Smooth muscle cell (in vitro differentiated cells): ENCODE measurements around the gene TMEM52. TPM values are rescaled to one million over a fixed set of nuclear protein-coding genes. Genes with fewer than 3 reads are reported as not detected.

Source experiments
- DNase-seq: peaks from one replicate; lab custom pipeline; 2025; ENCODE audit not compliant: unreplicated experiment; lab: John Stamatoyannopoulos, UW
- H2AFZ ChIP-seq: fragments of 200-600 bp; sonication (generic); 2 replicates; pipeline ENCODE4 v1.6.0; 2016; ENCODE audit warnings: antibody characterized with exemption, low read depth, mild to moderate bottlenecking
- H3F3A ChIP-seq: fragments of 200-600 bp; sonication (generic); 2 replicates; pipeline ENCODE4 v1.6.0; 2017; ENCODE audit warnings: antibody characterized with exemption, low read depth
- H3K27ac ChIP-seq: fragments of 200-600 bp; sonication (generic); 2 replicates; pipeline ENCODE4 v1.5.1; 2016; ENCODE audit warnings: low read depth, mild to moderate bottlenecking
- H3K27me3 ChIP-seq: fragments of 200-600 bp; sonication (generic); 2 replicates; pipeline ENCODE4 v1.6.1; 2016; ENCODE audit warnings: low read depth, mild to moderate bottlenecking
- H3K36me3 ChIP-seq: fragments of 200-600 bp; sonication (generic); 2 replicates; pipeline ENCODE4 v1.5.1; 2016; ENCODE audit warnings: low read depth
- H3K4me1 ChIP-seq: fragments of 200-600 bp; sonication (generic); 2 replicates; pipeline ENCODE4 v1.5.1; 2016; ENCODE audit warnings: low read depth
- H3K4me2 ChIP-seq: fragments of 200-600 bp; sonication (generic); 2 replicates; pipeline ENCODE4 v1.6.0; 2016; ENCODE audit warnings: mild to moderate bottlenecking
- H3K4me3 ChIP-seq: fragments of 200-600 bp; sonication (generic); 2 replicates; pipeline ENCODE4 v1.5.1; 2016; ENCODE audit warnings: mild to moderate bottlenecking
- H3K79me2 ChIP-seq: fragments of 200-600 bp; sonication (generic); 2 replicates; pipeline ENCODE4 v1.6.0; 2016; ENCODE audit warnings: low read depth, mild to moderate bottlenecking
- H3K9ac ChIP-seq: fragments of 200-600 bp; sonication (generic); 2 replicates; pipeline ENCODE4 v1.6.0; 2016; ENCODE audit warnings: low read depth
- H3K9me3 ChIP-seq: fragments of 200-600 bp; sonication (generic); replicated peaks from 2 replicates; pipeline ENCODE4 v1.5.1; 2016; ENCODE audit warnings: low read depth
- H4K20me1 ChIP-seq: fragments of 200-600 bp; sonication (generic); 2 replicates; pipeline ENCODE4 v1.6.0; 2016; ENCODE audit warnings: low read depth
- WGBS: methylation state at CpG from one replicate; pipeline ENCODE4 v1.1.7; 2016; ENCODE audit warnings: low lambda C conversion rate; 5-methylcytosine and 5-hydroxymethylcytosine counted together
- polyA plus RNA-seq: library from polyadenylated mRNA; unstranded; fragments of >200 nt; fragmentation: Nextera tagmentation; extraction: Ambion mirVana; gene quantifications from 2 replicates; pipeline ENCODE4 v1.2.1, GENCODE V29; 2016
- total RNA-seq: library from RNA; depleted of rRNA; stranded (reverse); fragments of >200 nt; gene quantifications from 2 replicates; pipeline ENCODE4 v1.2.3, GENCODE V29; 2014
- TF ChIP-seq, protein P1 (sequence below): fragments of 200-600 bp; sonication (generic); IDR thresholded peaks from 2 replicates; pipeline ENCODE4 v1.5.1; 2017; ENCODE audit warnings: borderline replicate concordance, mild to moderate bottlenecking, antibody characterized with exemption; ENCODE audit not compliant: insufficient read depth, poor library complexity, severe bottlenecking

The TMEM52 gene
- total and polyA plus RNA-seq, 2 experiments from 2014 or later, result 0.18 to 1.7 TPM

DNA sequence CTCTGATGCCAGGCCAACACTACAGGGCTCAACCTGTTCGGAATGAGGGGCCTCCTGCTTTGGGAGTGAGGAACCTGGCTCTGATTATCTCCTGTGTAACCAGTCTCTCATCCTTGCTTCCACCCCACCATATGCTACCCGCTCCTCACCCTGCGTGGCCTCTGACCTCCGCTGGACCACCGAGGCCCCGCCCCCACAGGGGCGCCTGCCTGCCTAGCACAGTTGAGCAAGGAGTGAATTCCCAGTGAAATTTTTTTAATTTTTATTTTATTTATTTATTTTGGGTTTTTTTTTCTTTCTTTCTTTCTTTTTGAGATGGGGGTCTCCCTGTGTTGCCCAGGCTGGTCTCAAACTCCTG, 26.3 kb downstream of the TMEM52 start:
- Histone ChIP-seq H3K36me3 (no peaks in the 10 kb centered on the region), H3K4me3 (no peak overlapping the region), H3K27ac (no peak overlapping the region), H3K27me3 (no peaks in the 10 kb centered on the region), H2AFZ (no peak overlapping the region), H3F3A (no peaks in the 10 kb centered on the region), H3K9ac (no peak overlapping the region), H3K9me3 (no peaks in the 10 kb centered on the region), H3K4me2 (no peak overlapping the region), H4K20me1 (peaks cover 24% of the 10 kb centered on the region), H3K4me1 (peaks cover 27% of the 10 kb centered on the region), H3K79me2 (peaks cover 28% of the 10 kb centered on the region)
- TF ChIP-seq, protein P1, sequence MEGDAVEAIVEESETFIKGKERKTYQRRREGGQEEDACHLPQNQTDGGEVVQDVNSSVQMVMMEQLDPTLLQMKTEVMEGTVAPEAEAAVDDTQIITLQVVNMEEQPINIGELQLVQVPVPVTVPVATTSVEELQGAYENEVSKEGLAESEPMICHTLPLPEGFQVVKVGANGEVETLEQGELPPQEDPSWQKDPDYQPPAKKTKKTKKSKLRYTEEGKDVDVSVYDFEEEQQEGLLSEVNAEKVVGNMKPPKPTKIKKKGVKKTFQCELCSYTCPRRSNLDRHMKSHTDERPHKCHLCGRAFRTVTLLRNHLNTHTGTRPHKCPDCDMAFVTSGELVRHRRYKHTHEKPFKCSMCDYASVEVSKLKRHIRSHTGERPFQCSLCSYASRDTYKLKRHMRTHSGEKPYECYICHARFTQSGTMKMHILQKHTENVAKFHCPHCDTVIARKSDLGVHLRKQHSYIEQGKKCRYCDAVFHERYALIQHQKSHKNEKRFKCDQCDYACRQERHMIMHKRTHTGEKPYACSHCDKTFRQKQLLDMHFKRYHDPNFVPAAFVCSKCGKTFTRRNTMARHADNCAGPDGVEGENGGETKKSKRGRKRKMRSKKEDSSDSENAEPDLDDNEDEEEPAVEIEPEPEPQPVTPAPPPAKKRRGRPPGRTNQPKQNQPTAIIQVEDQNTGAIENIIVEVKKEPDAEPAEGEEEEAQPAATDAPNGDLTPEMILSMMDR, result no peak
- 94% methylated on average over 7 of the region's 7 CpGs for whole genome bisulfite sequencing
- DNase-seq, result no peak

- Histone ChIP-seq H3K4me2 (peak overlapping the region; percentile 94), H2AFZ (no peak overlapping the region), H3K27me3 (no peaks in the 10 kb centered on the region), H3K27ac (peak overlapping the region; percentile 73), H3K4me1 (peaks cover 33% of the 10 kb centered on the region), H3K36me3 (no peaks in the 10 kb centered on the region), H3K9me3 (no peaks in the 10 kb centered on the region), H3F3A (no peaks in the 10 kb centered on the region), H3K4me3 (peak overlapping the region; percentile 84), H4K20me1 (peaks cover 29% of the 10 kb centered on the region), H3K79me2 (peaks cover 33% of the 10 kb centered on the region), H3K9ac (no peak overlapping the region)
- DNase-seq, result no peak
- TF ChIP-seq, protein P1, result no peak
- 89% methylated on average over 21 of the region's 21 CpGs for WGBS
These were observed 26.9 kb downstream of the TMEM52 start for GRCh38 chr1:1892079-1892762.

GRCh38 chr1:1891349-1892078, 27.6 kb downstream of the TMEM52 start:
- H3K79me2 ChIP-seq, result peaks cover 41% of the 10 kb centered on the region
- peak; percentile 89 for DNase-seq
- WGBS, result 7% methylated on average over 20 of the region's 59 CpGs

More at GRCh38 chr1:1891349-1892078, 27.6 kb downstream of the TMEM52 start:
- Histone ChIP-seq H3K36me3 (no peaks in the 10 kb centered on the region), H4K20me1 (peaks cover 36% of the 10 kb centered on the region), H3K27me3 (no peaks in the 10 kb centered on the region), H3K9ac (peak overlapping the region; percentile 87), H3K4me3 (peak overlapping the region; percentile 84), H3K4me2 (peak overlapping the region; percentile 94), H3K27ac (peak overlapping the region; percentile 73), H2AFZ (peak overlapping the region; percentile 72), H3K4me1 (peaks cover 33% of the 10 kb centered on the region), H3F3A (no peaks in the 10 kb centered on the region), H3K9me3 (no peaks in the 10 kb centered on the region)
- TF ChIP-seq, protein P1, result no peak
